Trophoblast cell (in vitro differentiated cells and primary cell): ENCODE results near the gene PRKAR2A.

ENCODE experiments used
- DNase-seq, 2 donors: peaks; one replicate each; pipeline ENCODE4 v3.0.0-alpha.2; 2016
- H2AFZ ChIP-seq: 2 replicates; pipeline ENCODE4 v1.6.1; 2013; ENCODE audit warnings: low read length, moderate library complexity, mild to moderate bottlenecking; ENCODE audit not compliant: insufficient read depth, poor library complexity
- H2AK5ac ChIP-seq: 2 replicates; pipeline ENCODE4 v1.6.1; 2013; ENCODE audit warnings: mild to moderate bottlenecking, low read length
- H2BK120ac ChIP-seq: 2 replicates; pipeline ENCODE4 v1.6.1; 2013; ENCODE audit warnings: low read length, mild to moderate bottlenecking, moderate library complexity; ENCODE audit not compliant: insufficient read depth, poor library complexity
- H2BK12ac ChIP-seq: 2 replicates; pipeline ENCODE4 v1.6.1; 2013; ENCODE audit warnings: mild to moderate bottlenecking, low read length, moderate library complexity
- H2BK5ac ChIP-seq: 2 replicates; pipeline ENCODE4 v1.6.1; 2013; ENCODE audit warnings: low read length, low read depth, moderate library complexity, mild to moderate bottlenecking; ENCODE audit not compliant: poor library complexity
- H3K14ac ChIP-seq: 2 replicates; pipeline ENCODE4 v1.6.1; 2013; ENCODE audit warnings: mild to moderate bottlenecking, low read length
- H3K18ac ChIP-seq: 2 replicates; pipeline ENCODE4 v1.6.1; 2013; ENCODE audit warnings: mild to moderate bottlenecking, low read length
- H3K23ac ChIP-seq: 2 replicates; pipeline ENCODE4 v1.6.1; 2013; ENCODE audit warnings: low read length
- H3K27ac ChIP-seq: 2 replicates; pipeline ENCODE4 v1.5.1; 2013; ENCODE audit warnings: low read depth, mild to moderate bottlenecking, inconsistent platforms, low read length, moderate library complexity
- H3K27me3 ChIP-seq: 2 replicates; pipeline ENCODE4 v1.6.1; 2013; ENCODE audit warnings: inconsistent platforms, mild to moderate bottlenecking, low read length, moderate library complexity; ENCODE audit not compliant: insufficient read depth
- H3K36me3 ChIP-seq, 2 experiments: 1 replicate in 1 of 2; 2 replicates in 1 of 2; pipeline ENCODE4 v1.6.1; 2013; ENCODE audit warnings: low read length in 2 of 2, mild to moderate bottlenecking in 2 of 2, moderate library complexity in 1 of 2; ENCODE audit not compliant: insufficient read depth in 2 of 2, control insufficient read depth in 1 of 2
- H3K4ac ChIP-seq: 2 replicates; pipeline ENCODE4 v1.6.1; 2013; ENCODE audit warnings: low read depth, mild to moderate bottlenecking, low read length, moderate library complexity
- H3K4me1 ChIP-seq, 2 experiments: 1 replicate in 1 of 2; 2 replicates in 1 of 2; pipeline ENCODE4 v1.6.1; 2013; ENCODE audit warnings: low read length in 2 of 2, mild to moderate bottlenecking in 2 of 2, moderate library complexity in 1 of 2; ENCODE audit not compliant: insufficient read depth in 2 of 2, control insufficient read depth in 1 of 2
- H3K4me2 ChIP-seq: 2 replicates; pipeline ENCODE4 v1.6.1; 2013; ENCODE audit warnings: inconsistent platforms, mild to moderate bottlenecking, low read length, moderate library complexity
- H3K4me3 ChIP-seq: 2 replicates; pipeline ENCODE4 v1.5.1; 2013; ENCODE audit warnings: mild to moderate bottlenecking, low read depth, low read length, inconsistent platforms
- H3K79me1 ChIP-seq: one replicate; pipeline ENCODE4 v1.6.1; 2013; ENCODE audit warnings: low read length
- H3K79me2 ChIP-seq: 2 replicates; pipeline ENCODE4 v1.6.1; 2013; ENCODE audit warnings: low read length, mild to moderate bottlenecking; ENCODE audit not compliant: control insufficient read depth, insufficient read depth, poor library complexity
- H3K9ac ChIP-seq: 2 replicates; pipeline ENCODE4 v1.6.1; 2013; ENCODE audit warnings: mild to moderate bottlenecking, low read length
- H3K9me3 ChIP-seq: 2 replicates; pipeline ENCODE4 v1.6.1; 2013; ENCODE audit warnings: low read depth, mild to moderate bottlenecking, control low read depth, inconsistent platforms, low read length; ENCODE audit not compliant: insufficient read depth
- H4K12ac ChIP-seq: 2 replicates; pipeline ENCODE4 v1.6.1; 2013; ENCODE audit warnings: low read depth, mild to moderate bottlenecking, low read length, moderate library complexity
- H4K8ac ChIP-seq: 2 replicates; pipeline ENCODE4 v1.6.1; 2013; ENCODE audit warnings: low read depth, mild to moderate bottlenecking, low read length, moderate library complexity
- H4K91ac ChIP-seq: one replicate; pipeline ENCODE4 v1.6.1; 2013; ENCODE audit warnings: low read depth, mild to moderate bottlenecking, low read length, moderate library complexity
- WGBS: extraction: QIAGEN DNeasy Blood & Tissue Kit; methylation state at CpG from one replicate; pipeline ENCODE4 v1.1.7; 2013; ENCODE audit warnings: missing lambda C conversion rate; ENCODE audit not compliant: insufficient read length, insufficient coverage; ENCODE audit errors: extremely low coverage; 5-methylcytosine and 5-hydroxymethylcytosine counted together

PRKAR2A gene

DNA sequence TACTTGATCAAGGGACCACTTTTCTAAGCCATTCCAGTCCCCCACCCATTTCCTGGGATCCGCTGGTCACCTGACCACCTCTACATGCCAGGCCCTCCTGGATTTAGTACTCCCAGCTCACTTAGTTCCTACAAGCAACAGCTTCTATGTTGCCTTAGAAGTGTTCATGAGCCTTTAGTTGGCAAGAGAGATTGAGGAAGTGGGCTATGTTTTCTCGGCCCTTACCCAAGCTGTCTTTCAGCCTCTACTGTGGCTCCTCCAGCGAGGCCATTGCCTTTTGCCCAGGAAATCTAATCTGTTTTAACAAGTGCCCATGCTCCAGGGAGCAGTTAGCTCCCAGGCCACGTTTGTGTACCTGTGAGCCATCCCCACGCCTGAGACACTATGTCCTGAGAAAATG lies 4.5 kb upstream of the PRKAR2A start:
- Histone ChIP-seq H3K4me1 (no peaks in the 10 kb centered on the region), H2BK5ac (no peak overlapping the region), H3K9me3 (no peaks in the 10 kb centered on the region), H3K4ac (no peak overlapping the region), H3K27me3 (no peaks in the 10 kb centered on the region), H3K27ac (no peak overlapping the region), H4K8ac (no peak overlapping the region), H3K36me3 (no peaks in the 10 kb centered on the region), H3K79me1 (peaks cover 3% of the 10 kb centered on the region), H3K14ac (no peak overlapping the region), H2AFZ (no peak overlapping the region), H3K4me3 (peak overlapping the region; percentile 21), H2BK120ac (no peak overlapping the region), H2BK12ac (no peak overlapping the region), H3K4me2 (no peak overlapping the region), H3K9ac (no peak overlapping the region), H4K12ac (no peak overlapping the region), H4K91ac (no peak overlapping the region), H3K23ac (no peak overlapping the region), H2AK5ac (no peak overlapping the region), H3K18ac (no peak overlapping the region), H3K79me2 (peaks cover 3% of the 10 kb centered on the region)
- no peak for DNase-seq
- no CpG with 5 or more reads among the region's 5 CpGs for WGBS

DNA sequence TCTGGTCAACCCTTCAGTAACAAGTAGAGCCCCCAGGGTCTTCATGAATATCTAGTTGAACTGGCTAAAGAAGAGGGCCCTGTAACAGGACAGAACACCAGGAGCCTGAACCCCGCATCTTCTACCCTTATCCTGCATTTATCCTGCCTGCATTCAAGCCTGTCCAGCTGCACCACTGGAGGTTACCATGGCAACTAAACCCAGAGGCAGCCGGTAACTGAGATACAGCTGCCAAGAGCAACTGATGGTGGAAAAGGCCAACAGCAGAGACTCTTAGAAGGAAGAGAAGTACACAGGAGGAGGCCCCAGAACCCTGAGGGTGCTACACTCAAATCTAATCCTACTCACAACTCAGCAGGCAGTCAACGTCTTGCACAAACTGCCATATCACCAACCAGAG lies 3.7 kb upstream of the PRKAR2A start:
- whole genome bisulfite sequencing: no CpG with 5 or more reads among the region's 3 CpGs
- H3K9ac ChIP-seq: no peak overlapping the region

DNA sequence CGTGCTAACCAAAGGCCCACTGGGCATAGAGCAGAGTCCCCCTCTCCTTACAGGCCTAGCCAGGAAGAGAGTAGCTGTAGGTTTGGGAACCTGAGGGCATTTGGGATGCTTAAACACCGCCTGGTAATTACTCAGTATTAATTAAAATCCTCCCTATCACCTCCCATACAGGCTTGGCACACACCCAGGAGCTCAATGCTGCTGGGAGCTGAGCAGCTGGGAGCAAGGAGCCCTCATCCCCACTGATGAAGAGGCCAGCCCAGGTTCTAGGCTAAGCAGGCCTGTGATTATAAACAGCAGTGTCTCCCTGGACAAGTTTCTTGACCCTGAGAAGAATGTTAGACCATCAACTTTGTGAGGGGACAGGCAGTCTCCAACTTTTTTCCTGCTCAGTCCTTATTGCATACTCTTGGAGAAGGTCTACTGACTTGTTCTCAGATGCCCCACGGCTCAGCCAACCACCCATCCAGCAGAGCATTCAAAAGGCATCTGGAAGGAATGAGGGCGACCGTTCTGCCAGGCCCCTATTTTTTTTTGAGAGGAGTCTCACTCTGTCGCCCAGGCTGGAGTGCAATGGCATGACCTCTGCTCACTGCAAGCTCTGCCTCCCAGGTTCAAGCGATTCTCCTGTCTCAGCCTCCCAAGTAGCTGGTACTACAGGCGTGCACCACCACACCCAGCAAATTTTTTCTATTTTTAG lies 1.3 kb upstream of the PRKAR2A start:
- Histone ChIP-seq H3K23ac (no peak overlapping the region), H3K4me2 (no peak overlapping the region), H2BK12ac (no peak overlapping the region), H3K14ac (no peak overlapping the region), H3K4me1 (no peaks in the 10 kb centered on the region), H3K18ac (no peak overlapping the region), H4K12ac (no peak overlapping the region), H3K79me1 (peaks cover 3% of the 10 kb centered on the region), H2BK5ac (no peak overlapping the region), H3K4ac (no peak overlapping the region), H2BK120ac (no peak overlapping the region), H2AK5ac (no peak overlapping the region), H3K79me2 (peaks cover 5% of the 10 kb centered on the region), H3K9me3 (no peaks in the 10 kb centered on the region), H3K4me3 (no peak overlapping the region), H3K36me3 (no peaks in the 10 kb centered on the region), H3K27ac (no peak overlapping the region), H3K9ac (no peak overlapping the region), H3K27me3 (no peaks in the 10 kb centered on the region), H4K8ac (no peak overlapping the region), H2AFZ (no peak overlapping the region), H4K91ac (no peak overlapping the region)
- WGBS: no CpG with 5 or more reads among the region's 8 CpGs
- DNase-seq: no peak

More for the DNA sequence above, 3.7 kb upstream of the PRKAR2A start:
- no peak overlapping the region for H2AFZ ChIP-seq
- H3K4me2 ChIP-seq: no peak overlapping the region
- peak; percentile 41 to 79 for DNase-seq
- H4K8ac ChIP-seq: no peak overlapping the region
- H2BK12ac ChIP-seq: no peak overlapping the region
- H3K23ac ChIP-seq: no peak overlapping the region
- no peak overlapping the region for H4K91ac ChIP-seq
- no peak overlapping the region for H2BK5ac ChIP-seq
- H4K12ac ChIP-seq: no peak overlapping the region
- no peaks in the 10 kb centered on the region for H3K4me1 ChIP-seq
- no peaks in the 10 kb centered on the region for H3K36me3 ChIP-seq
- no peak overlapping the region for H3K4me3 ChIP-seq
- H3K27me3 ChIP-seq: no peaks in the 10 kb centered on the region
- no peak overlapping the region for H3K4ac ChIP-seq
- H3K79me1 ChIP-seq: peaks cover 3% of the 10 kb centered on the region
- no peak overlapping the region for H2AK5ac ChIP-seq
- no peak overlapping the region for H2BK120ac ChIP-seq
- peaks cover 5% of the 10 kb centered on the region for H3K79me2 ChIP-seq
- no peak overlapping the region for H3K18ac ChIP-seq
- no peak overlapping the region for H3K27ac ChIP-seq
- H3K9me3 ChIP-seq: no peaks in the 10 kb centered on the region
- no peak overlapping the region for H3K14ac ChIP-seq

DNA sequence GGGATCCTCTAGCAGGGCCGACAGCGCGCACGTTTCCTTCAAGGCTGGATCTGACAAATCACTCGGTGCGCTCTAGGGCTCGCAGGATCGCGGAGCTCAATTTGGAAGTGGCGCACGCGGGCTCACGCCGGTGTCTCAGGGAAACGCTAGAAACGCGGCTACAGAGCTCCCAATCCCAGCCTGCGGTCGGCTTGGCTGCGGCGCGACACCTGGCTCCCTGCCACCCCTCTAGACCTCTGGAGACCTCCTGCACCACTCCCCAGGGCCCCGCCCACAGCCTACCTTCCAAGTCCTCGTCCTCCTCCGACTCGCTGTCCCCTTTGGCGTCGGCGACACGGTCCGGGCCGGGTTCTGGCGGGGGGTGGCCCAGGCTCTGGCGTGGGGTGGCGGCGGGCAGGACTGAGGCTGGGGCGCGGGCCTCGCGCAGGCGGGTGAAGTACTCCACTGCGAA lies 596 bp downstream of the PRKAR2A start:
- no CpG with 5 or more reads among the region's 42 CpGs for WGBS
- H3K79me1 ChIP-seq: peaks cover 3% of the 10 kb centered on the region

More for the DNA sequence above, 596 bp downstream of the PRKAR2A start:
- Histone ChIP-seq H3K9me3 (no peaks in the 10 kb centered on the region), H3K14ac (peak overlapping the region; percentile 47), H3K4me1 (no peaks in the 10 kb centered on the region), H3K27me3 (no peaks in the 10 kb centered on the region), H4K8ac (peak overlapping the region; percentile 45), H2AK5ac (no peak overlapping the region), H4K12ac (peak overlapping the region; percentile 0), H3K27ac (peak overlapping the region; percentile 16), H2BK5ac (no peak overlapping the region), H3K23ac (no peak overlapping the region), H2AFZ (peak overlapping the region; percentile 62), H2BK120ac (no peak overlapping the region), H2BK12ac (no peak overlapping the region), H3K4me3 (peak overlapping the region; percentile 88), H3K79me2 (peaks cover 5% of the 10 kb centered on the region), H3K9ac (peak overlapping the region; percentile 44), H4K91ac (peak overlapping the region; percentile 21), H3K18ac (peak overlapping the region; percentile 79), H3K4ac (no peak overlapping the region), H3K4me2 (peak overlapping the region; percentile 87), H3K36me3 (no peaks in the 10 kb centered on the region)
- DNase-seq: peak; percentile 67 to 84
